UCSD-AML1 (cell line): Measurements from ENCODE around the gene GPRIN1.
A peak's percentile ranks its signal among the peaks of the same experiment; 100 is the strongest.
"Not testable (repeated sequence)": the region's sequence is repeated elsewhere in the genome, so short reads cannot be mapped to it uniquely, and the experiment has no call there.

Experiments used
- DNase-seq: peaks from one replicate; lab custom pipeline; 2025; ENCODE audit not compliant: unreplicated experiment; lab: John Stamatoyannopoulos, UW

Gene GPRIN1

GRCh38 chr5:176575488-176576422 is 34.2 kb downstream of the GPRIN1 start:
- DNase-seq: no peak

GRCh38 chr5:176575066-176575465 is 34.9 kb downstream of the GPRIN1 start:
- DNase-seq: no peak

GRCh38 chr5:176574297-176574591 is 35.7 kb downstream of the GPRIN1 start:
- no peak for DNase-seq

- peak; percentile 69 for DNase-seq
Observed at GRCh38 chr5:176573564-176574296, 36.2 kb downstream of the GPRIN1 start.

- DNase-seq: no peak
Observed at GRCh38 chr5:176570044-176570443, 39.9 kb downstream of the GPRIN1 start.

- DNase-seq: no peak
Observed at GRCh38 chr5:176568657-176569056, 41.3 kb downstream of the GPRIN1 start.

GRCh38 chr5:176565760-176566288 is 44.1 kb downstream of the GPRIN1 start:
- no peak for DNase-seq

- no peak for DNase-seq
Observed at GRCh38 chr5:176564002-176564401, 46.0 kb downstream of the GPRIN1 start.

GRCh38 chr5:176562189-176562588 is 47.8 kb downstream of the GPRIN1 start:
- no peak for DNase-seq

- DNase-seq: no peak
Observed at GRCh38 chr5:176561259-176561658, 48.7 kb downstream of the GPRIN1 start.

- no peak for DNase-seq
Observed at GRCh38 chr5:176560364-176560763, 49.6 kb downstream of the GPRIN1 start.

GRCh38 chr5:176559683-176560082 is 50.3 kb downstream of the GPRIN1 start:
- no peak for DNase-seq

- no peak for DNase-seq
Observed at GRCh38 chr5:176557846-176558245, 52.1 kb downstream of the GPRIN1 start.

GRCh38 chr5:176553260-176554085 is 56.5 kb downstream of the GPRIN1 start:
- DNase-seq: no peak

GRCh38 chr5:176552332-176552869 is 57.6 kb downstream of the GPRIN1 start:
- no peak for DNase-seq

GRCh38 chr5:176550937-176551336 is 59.0 kb downstream of the GPRIN1 start:
- DNase-seq: not testable (repeated sequence)

GRCh38 chr5:176550275-176550831 is 59.6 kb downstream of the GPRIN1 start:
- DNase-seq: no peak

GRCh38 chr5:176549871-176550270 is 60.1 kb downstream of the GPRIN1 start:
- DNase-seq: no peak

GRCh38 chr5:176548967-176549444 is 61.0 kb downstream of the GPRIN1 start, which contains the start of gene CDHR2:
Gene CDHR2 (plus strand): TSS chr5:176549342. CDS start chr5:176565353, 16,011 bp downstream.
- DNase-seq: no peak

- no peak for DNase-seq
Observed at GRCh38 chr5:176547802-176548201, 62.2 kb downstream of the GPRIN1 start.
